ENCODE measurements around the gene COLEC12.

- TF ChIP-seq CTCF (conservative IDR thresholded peaks at IDR 0.05; ENCODE audit: low read length) (no peak), EZH2phosphoT487 (IDR thresholded peaks at IDR 0.05; ENCODE audit: borderline replicate concordance) (no peak)
Measured at GRCh38 chr18:312415-312814, 188.1 kb downstream of the COLEC12 start.
